Activated naive CD4-positive, alpha-beta T cell treated with anti-CD3 and anti-CD28 coated beads, Interleukin-2, amount 50 U/mL, for 16 hours (primary cell): ENCODE results near the gene PPDPF.
A peak's percentile ranks its signal among the peaks of the same experiment; 100 is the strongest.
"Not testable (repeated sequence)": the region's sequence is repeated elsewhere in the genome, so short reads cannot be mapped to it uniquely, and the experiment has no call there.

Experiments
- DNase-seq: peaks from one replicate; pipeline ENCODE4 v3.0.0-alpha.2; 2020

PPDPF gene

DNA sequence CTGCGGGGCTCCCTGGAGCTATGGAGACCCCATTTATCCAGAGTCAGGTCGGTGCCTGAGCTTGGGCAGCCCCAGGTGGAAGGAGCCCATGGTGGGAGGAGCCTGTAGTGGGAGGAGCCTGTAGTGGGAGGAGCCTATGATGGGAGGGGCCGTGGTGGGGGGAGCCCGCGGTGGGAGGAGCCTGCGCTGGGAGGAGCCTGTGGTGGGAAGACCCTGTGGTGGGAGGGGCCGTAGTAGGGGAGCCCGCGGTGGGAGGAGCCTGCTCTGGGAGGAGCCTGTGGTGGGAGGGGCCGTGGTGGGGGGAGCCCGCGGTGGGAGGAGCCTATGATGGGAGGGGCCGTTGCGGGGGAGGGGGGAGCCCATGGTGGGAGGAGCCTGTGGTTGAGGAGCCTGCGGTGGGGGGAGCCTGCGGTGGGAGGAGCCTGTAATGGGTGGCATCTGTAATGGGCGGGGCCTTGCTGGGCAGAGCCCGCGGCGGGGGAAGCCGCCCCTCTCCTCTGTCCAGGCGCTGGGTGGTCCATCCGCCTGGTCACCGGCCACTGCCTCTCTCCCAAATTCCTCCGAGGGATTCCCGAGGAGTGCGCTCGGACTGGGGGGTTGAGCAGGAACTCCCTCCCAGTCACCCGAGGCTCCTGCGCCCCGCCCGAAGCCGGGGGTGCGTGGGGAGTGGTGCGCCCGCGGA, 32.8 kb downstream of the PPDPF start:
- peak; percentile 86 for DNase-seq

DNA sequence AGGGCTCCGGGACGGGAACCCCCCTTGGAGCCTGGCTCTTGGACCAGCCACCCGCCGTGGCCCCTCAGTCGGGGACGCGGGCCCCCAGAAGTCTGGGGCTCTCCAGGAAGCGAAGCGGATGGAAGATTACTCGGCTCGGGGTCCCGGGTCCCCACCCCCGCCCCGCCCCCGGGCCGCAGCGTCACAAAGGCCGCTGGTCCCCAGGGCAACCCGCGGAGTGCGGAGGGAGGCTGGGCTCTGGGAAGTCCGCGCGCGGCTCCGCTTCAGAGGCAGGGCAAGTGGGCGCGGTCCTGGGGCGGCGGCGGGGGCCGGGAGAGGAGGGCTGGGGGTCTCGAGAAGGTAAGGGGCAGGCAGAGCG, 33.3 kb downstream of the PPDPF start, which contains the start of gene FNDC11:
FNDC11 (plus strand) TSS at position 227 of the 358 bp plus-strand sequence. CDS start 1,505 bp downstream, outside the sequence.
- peak; percentile 40 for DNase-seq

DNA sequence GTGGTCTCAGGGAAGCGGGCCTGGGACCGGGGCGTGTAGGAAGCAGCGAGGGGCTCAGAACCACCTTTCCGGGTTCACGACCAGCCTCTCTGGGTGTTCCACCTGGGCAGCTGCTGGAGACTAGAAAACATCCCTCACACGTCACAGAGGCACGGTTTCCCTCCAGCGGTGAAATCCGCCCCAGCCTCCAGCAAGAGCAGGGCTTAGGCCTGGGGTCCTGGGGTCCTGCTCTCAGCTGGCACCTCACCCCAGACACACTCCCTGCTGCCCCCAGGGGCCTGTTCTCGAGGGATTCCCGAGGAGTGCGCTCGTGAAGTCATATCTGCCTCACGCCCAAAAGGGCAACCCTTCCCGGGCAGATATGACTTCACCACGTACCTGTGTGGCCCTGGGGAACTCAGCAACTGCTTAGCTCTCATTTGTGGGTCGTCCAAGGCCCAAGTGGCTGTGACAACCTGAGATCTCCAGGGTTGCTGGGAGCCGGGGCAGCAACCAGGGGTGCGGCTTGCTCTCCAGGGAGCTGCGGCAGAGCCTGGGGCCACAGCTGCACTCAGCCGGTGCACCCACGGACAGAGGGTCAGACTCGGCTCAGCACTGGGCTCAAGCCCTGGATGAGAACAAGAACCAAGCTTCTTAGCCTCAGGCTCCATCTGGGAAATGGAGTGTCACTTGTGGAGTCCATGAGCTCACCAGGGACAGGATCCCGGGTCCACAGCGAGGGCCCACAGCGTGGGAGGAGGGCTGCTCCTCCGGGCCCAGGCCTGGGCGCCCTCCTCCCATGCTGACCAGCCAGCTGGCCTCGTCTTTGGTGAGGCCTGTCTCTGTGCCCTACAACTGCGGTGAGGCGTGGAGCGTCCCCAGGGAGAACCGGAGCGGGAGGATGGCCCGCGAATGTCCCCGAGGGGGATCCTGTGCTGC, 34.1 kb downstream of the PPDPF start:
- DNase-seq: no peak

DNA sequence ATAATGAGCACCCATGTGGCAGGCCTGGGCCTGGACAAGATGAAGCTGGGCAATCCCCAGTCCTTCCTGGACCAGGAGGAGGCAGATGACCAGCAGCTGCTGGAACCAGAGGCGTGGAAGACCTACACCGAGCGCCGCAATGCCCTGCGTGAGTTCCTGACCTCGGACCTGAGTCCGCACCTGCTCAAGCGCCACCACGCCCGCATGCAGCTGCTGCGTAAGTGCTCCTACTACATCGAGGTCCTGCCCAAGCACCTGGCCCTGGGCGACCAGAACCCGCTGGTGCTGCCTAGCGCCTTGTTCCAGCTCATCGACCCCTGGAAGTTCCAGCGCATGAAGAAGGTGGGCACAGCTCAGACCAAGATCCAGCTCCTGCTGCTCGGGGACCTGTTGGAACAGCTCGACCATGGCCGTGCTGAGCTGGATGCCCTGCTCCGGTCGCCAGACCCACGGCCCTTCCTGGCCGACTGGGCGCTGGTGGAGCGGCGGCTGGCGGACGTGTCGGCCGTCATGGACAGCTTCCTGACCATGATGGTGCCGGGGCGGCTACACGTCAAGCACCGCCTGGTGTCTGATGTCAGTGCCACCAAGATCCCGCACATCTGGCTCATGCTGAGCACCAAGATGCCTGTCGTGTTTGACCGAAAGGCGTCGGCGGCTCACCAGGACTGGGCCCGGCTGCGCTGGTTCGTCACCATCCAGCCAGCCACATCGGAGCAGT, 35.3 kb downstream of the PPDPF start:
- no peak for DNase-seq

DNA sequence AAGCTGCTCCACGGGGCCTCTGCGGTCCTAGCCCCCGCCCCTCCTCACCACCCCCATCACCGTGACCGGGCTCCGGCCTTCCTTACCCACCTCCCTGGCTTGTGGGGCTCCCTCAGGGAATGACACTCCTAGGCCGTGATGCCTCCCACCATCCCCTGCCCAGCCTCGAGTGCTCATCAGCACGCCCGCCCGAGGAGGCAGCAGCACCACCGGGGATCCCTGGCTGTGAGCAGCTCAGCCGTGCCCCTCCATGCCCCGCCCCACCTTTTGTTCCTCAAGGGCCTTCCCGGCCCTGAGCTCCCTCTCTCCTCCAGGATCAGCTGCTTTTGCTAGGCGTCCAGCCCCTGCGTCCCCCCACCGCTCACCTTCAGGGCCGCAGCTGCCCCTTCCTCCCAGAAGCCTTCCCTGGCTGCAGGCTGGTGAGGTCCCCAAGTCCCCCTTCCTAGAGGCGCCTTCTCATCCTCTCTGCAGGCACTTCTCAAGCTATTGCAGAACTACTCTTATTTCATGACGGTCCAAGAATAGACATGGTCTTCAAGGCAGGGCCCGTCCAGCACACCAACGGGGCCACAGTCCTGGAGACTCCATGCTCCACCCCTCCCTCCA, 36.4 kb downstream of the PPDPF start:
- DNase-seq: no peak

DNA sequence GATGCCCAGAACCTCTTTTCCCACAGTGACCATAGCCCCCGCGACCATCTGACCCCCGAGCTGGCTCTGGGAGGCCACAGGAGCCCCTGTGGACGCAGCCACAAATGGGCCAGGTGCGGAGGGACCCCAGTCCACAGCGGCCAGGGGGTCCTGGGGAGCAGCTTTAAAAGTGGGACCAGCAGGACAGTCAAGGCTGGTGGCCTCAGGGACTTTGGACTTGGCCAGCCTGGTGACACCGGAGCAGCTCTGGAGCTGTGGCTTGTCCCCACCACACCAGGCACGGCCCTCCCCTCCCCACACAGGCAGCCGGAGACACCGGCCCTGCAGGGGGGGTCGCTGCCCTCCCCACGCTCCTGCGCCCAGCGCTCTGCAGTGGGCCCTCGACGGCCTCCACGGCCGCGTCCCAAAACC, 36.9 kb downstream of the PPDPF start:
- DNase-seq: no peak

DNA sequence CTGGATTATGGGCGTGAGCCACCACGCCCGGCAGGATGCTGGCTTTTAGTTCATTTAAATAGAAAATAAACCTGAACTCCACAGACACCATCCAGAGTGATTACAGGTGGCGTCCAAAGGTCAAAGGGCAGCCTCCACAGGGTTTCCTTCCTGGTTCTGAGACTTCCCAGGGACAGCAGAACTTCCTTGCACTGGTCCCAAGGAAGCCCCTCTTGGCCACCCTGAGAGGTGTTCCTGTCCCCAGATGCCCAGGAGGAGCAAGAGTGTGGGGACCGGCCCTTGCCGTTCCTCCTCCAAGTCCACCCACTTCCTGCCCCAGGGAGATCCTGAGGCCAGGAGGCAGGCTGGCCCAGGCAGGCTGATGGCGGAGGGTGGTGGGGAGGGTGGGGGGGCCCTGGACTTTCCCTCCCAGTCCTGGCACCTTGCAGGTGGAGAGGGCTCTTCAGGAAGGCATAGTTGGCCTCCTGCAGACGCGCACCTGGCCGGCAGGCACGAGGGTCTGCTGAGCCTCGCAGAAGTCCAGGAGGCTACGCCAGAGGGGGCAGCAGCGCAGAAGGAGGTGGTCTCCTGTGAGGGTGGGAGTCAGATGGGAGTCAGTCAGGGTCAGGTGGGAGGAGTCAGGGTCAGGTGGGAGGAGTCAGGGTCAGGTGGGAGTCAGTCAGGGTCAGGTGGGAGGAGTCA, 38.4 kb downstream of the PPDPF start:
- no peak for DNase-seq

DNA sequence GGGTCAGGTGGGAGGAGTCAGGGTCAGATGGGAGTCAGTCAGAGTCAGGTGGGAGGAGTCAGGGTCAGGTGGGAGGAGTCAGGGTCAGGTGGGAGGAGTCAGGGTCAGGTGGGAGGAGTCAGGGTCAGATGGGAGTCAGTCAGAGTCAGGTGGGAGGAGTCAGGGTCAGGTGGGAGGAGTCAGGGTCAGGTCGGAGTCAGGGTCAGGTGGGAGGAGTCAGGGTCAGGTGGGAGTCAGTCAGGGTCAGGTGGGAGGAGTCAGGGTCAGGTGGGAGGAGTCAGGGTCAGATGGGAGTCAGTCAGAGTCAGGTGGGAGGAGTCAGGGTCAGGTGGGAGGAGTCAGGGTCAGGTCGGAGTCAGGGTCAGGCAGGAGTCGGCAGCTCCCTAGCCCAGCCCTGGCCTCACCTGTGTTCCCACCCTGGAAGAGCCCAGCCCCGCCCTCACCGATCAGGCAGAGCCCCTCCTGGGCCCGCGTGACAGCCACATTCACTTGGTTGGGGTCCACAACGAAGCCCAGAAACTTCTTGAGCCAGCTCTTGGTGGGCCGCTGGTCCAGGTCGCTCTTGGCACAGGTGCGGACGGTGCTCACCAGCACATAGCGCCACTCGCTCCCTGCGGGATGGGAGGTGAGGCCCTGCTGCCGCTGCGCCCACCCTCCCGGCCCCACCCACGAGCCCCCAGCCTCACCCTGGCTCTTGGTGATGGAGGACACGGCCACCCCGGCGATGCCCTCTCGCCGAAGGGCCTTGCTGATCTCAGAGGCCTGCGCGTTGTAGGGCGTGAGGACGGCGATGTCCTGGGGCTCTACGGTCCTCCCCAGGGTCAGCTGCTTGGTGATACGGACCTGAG, 39.1 kb downstream of the PPDPF start:
- DNase-seq: not testable (repeated sequence)

DNA sequence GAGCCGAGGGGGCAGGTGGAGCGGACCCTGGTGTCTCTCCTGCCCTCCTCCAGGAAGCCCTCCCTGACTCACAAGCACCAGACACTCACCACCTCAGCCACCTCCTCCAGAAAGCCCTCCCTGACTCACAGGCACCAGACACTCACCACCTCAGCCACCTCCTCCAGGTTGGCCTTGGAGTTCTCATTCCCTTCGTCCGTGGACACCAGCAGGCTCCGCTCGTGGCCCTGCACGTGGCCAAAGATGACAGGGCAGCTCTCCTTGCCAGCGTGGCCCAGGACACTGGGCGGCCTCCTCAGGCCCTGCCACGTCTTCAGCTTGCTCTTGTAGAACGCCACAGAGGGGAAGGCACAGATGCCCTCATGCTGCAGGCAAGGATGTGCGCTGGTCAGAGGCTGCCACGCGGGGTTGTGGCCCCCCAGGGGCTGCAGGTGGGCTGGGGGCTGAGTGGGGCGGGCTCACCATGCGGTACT, 39.8 kb downstream of the PPDPF start:
- DNase-seq: no peak

DNA sequence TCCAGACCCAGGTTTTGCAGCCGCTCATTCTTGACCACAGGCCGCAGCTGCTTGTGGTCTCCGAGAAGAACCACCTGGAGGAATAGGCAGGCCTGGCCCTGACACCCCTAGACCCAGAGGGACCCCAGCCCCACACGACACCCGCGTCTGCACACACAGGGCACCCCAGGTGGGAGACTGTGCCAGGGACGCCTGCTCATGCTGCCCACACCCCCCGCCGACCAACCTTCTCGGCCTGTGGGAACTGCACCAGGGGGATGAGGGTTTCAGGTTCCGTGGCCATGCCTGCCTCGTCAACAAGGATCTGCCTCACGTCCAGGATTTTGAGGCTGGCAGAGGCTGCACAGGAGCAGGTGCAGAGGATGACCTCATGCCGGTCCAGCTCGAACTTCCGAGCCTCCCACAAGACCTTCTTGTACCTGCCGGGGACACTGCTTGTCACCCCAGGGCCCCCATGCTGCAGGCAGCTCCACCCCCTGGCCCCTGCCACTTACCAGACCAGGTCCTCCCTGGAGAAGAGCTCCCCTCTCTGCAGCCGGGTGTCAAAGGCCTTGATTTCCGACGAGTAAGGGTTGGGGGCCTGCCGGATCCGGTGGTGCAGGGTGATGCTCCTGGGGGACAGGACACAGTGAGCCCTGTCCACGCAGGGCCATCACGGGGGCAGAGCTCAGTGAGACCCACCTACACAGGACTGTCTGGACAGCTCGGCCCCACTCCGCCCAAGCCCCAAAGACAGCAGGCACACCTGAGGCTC, 40.5 kb downstream of the PPDPF start:
- DNase-seq: no peak

DNA sequence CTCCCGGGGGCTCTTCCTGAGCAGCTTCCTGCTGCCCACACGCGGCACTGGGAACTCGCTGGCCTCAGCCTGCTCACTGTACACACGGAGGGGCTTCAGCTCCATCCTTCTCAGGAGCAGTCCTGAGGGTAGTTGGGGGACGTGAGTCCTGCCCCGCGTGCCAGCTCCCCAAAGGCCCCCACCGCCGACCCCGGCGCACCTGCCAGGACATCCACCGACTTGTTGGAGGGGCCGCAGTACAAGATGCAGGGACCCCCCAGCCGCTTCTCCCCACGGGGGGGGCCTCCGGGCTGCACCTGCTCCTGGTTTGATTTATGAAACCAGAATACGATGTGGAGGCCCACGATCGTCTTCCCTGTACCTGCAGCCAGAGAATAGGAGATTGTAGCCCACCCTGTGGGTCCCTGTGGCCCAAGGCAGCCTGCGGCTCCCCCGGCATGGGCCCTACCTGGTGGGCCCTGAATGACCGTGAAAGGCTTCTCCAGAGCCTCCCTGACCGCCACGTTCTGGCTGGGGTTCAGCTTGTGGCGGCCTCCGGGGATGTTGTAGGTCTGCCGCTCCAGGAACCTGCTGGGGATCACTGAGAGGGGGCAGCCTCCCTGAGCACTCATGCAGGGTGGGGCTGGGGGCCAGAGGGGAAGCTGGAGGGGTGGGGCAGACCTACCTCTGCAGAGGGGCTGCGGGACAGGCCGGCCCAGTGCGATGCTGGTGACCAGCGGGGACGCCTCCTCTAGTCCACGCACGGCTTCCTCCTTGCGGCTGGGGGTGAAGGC, 41.2 kb downstream of the PPDPF start:
- no peak for DNase-seq

DNA sequence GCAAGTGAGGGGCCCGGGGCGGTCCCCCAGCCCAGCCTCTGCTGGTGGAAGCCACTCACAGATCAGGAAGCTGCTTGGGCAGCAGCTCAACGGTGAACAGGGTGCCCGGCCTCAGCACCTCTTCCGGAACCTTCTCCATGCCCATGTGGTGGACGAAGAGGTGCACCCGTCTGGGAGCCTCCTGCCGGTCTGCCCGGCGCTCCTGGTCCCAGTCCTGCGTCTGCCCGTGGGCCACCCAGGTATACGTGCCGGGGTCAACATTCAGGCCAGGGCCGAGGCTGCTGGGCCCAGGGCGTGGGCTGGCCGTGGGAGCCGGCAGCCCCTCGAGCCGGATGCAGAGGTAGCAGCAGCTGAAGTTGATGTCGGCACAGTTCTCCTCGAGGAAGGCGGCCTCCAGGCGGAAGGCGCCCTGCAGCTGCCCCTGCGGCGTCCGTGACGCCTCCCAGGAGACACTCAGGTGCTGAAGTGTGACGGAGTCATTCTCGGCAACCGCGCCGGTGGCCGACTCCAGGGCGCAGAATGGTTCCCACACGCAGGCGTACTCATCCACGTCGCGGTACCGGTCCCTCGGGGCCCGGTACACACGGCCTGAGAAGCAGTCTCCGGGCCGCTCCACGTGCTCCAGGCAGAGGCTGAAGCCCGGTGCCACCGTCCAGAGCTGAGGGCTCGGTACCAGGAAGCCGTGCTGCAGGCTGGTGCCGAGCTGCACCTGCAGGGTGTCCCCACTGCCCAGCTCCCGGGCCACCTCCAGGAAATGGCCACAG, 42.1 kb downstream of the PPDPF start:
- no peak for DNase-seq

DNA sequence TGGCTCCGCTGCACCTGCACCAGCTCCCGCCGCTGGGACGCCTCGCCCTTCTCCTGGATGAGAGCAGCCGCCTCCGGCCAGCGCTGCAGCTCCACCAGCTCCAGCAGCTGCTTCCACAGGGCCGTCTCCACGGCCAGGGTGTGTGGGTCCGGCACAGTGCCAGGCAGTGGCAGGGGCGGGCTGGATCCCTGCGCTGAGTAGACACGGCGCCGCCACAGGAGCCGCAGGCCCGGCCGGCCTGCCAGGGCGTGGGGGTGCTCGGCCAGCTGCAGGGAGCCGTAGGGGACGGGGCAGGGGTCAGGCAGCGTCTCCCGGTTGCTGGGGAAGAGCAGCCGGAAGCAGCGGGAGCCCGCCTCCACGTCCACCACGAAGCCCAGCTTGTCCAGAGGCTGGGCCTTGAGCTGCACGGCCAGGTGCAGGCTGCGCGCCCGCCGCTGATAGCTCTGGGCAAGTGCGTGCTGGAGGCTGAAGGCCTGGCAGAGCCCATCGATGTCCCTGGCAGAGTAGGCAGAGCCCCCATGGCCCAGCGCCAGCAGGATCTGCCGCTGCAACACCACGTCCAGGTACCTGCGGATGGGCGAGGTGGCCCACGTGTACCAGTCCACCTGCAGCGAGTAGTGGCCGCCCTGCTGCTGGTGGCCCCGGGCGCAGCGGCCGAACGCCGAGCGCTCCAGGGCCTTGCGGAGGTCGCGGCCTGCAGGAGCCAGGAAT, 42.8 kb downstream of the PPDPF start:
- DNase-seq: no peak

DNA sequence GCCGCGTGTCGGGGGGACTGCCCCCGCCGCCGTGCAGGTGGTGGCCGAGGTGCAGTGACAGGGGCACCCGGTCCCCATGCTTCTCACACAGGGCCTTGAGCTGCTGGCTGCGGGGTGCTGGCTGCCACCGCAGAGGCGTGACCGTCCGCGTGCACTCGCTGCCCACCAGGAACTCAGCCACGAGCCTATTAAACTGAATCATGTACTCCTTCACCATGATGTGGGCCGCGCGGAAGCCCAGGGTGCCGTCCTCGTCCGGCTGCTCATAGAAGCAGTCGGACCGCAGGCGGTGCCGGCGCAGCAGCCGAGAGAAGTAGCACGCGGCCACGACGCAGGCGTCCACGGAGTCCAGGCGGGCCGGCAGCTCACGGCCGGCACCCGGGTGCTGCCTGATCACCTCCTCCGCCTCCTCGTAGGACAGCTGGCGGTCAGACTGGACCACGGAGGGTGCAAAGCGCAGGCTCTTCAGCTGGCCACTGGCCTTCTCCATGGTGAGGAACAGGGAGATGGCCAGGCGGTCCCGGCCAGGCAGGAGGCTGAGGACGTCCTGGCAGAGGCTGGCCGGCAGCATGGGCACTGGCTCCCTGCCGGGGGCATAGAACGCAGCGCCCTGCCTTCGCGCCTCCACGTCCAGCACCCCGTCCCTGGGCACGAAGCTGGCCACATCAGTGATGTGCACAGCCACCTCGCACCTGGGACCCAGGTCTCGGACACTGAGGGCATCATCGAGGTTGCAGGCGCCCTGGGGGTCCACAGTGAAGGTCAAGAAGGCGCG, 43.7 kb downstream of the PPDPF start:
- no peak for DNase-seq

DNA sequence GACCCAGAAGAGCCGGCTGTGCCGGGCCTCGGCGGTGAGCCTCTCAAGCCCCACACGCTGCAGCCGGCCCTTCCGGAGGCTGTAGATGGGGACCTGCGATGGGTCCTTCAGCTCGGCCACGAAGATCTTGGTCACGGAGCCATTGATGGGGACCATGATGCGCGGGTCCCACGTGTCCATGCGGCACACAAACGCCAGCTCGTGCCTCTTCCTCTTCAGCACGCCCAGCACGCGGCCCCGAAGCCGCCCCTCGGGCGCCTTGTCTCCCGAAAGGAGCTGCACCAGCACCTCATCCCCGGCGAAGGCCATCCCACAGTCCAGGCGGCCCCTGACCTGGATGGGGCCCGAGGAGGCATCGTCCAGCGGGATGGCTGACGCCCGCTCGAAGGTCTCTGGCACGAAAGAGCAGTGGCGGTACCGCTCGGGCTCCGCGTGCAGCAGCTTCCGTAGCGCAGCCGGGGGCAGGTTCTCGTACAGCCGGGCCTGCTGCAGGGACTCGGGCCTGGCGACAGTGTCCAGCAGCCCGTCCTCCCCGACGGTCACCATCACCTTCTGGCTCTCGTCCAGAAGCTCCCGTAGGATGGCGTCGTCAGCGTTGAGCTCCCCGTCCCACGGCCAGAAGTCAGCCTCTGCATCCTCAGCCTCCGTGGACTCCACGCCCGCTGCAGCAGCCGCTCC, 44.6 kb downstream of the PPDPF start:
- no peak for DNase-seq

DNA sequence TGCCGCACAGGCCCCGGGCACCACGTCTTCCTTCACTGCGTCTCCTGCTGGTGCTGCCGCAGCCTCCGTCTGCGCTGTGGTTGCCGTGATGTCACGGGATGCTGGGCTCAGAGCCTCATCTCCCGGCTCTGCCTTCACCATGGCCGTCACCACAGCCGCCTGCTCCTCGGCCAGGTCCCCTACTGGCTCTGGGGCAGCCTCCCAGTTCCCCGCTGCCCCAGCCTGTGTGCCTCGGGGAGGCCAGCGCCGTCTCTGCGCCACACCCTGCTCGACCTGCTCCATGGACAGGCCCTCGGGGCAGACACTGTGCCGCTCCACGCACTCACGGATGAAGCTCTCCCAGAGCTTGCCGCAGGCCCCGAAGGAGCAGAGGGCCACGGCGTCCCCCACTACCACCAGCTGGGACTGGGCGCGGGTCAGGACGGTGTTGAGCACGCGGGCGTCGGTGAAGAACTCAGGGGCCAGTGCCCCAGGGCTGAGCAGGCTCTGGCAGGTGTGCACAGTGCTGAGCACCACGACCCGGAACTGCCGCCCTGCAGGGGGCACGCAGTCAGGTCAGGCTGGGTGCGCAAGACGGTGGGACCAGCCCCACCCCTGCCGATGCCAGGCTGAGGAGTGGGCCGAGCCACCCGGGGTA, 45.3 kb downstream of the PPDPF start:
- DNase-seq: no peak
